ENCODE results near the gene FYN.
A peak's percentile ranks its signal among the peaks of the same experiment; 100 is the strongest.

Gene FYN

GRCh38 chr6:111722179-111722731 lies 151.0 kb downstream of the FYN start:
- DNase-seq, result no peak

GRCh38 chr6:111721753-111722154 lies 151.5 kb downstream of the FYN start:
- no peak for DNase-seq

- DNase-seq, result no peak
Observed at GRCh38 chr6:111720931-111721496, 152.2 kb downstream of the FYN start.

- no peak for DNase-seq
Observed at GRCh38 chr6:111718990-111719389, 154.3 kb downstream of the FYN start.

GRCh38 chr6:111718326-111718725 lies 154.9 kb downstream of the FYN start:
- DNase-seq, result no peak

GRCh38 chr6:111717621-111718020 lies 155.6 kb downstream of the FYN start:
- DNase-seq, result no peak

- DNase-seq, result peak; percentile 1
Observed at GRCh38 chr6:111716325-111716724, 156.9 kb downstream of the FYN start.

- peak; percentile 41 for DNase-seq
Observed at GRCh38 chr6:111715321-111715720, 157.9 kb downstream of the FYN start.

- no peak for DNase-seq
Observed at GRCh38 chr6:111714416-111715270, 158.6 kb downstream of the FYN start.

GRCh38 chr6:111713811-111714210 lies 159.4 kb downstream of the FYN start:
- no peak for DNase-seq

GRCh38 chr6:111713236-111713635 lies 160.0 kb downstream of the FYN start:
- no peak for DNase-seq

GRCh38 chr6:111711984-111712752 lies 161.1 kb downstream of the FYN start:
- DNase-seq, result no peak

- DNase-seq, result peak; percentile 22
Observed at GRCh38 chr6:111711476-111711875, 161.8 kb downstream of the FYN start.

GRCh38 chr6:111710911-111711310 lies 162.3 kb downstream of the FYN start:
- no peak for DNase-seq

- DNase-seq, result no peak
Observed at GRCh38 chr6:111710439-111710838, 162.8 kb downstream of the FYN start.

GRCh38 chr6:111709615-111710398 lies 163.4 kb downstream of the FYN start:
- DNase-seq, result peak; percentile 2

- no peak for DNase-seq
Observed at GRCh38 chr6:111709201-111709600, 164.1 kb downstream of the FYN start.

GRCh38 chr6:111707773-111708172 lies 165.5 kb downstream of the FYN start:
- DNase-seq, result no peak

- DNase-seq, result no peak
Observed at GRCh38 chr6:111706841-111707391, 166.3 kb downstream of the FYN start.

GRCh38 chr6:111703723-111704122 lies 169.5 kb downstream of the FYN start:
- no peak for DNase-seq

GRCh38 chr6:111702268-111702667 lies 171.0 kb downstream of the FYN start:
- DNase-seq, result no peak

- no peak for DNase-seq
Observed at GRCh38 chr6:111701146-111701545, 172.1 kb downstream of the FYN start.

Measured in NCI-H510A treated with DMSO at 0.1 percent for 48 hours (cell line).